Bronchial epithelial cell (primary cell): ENCODE data around the gene BICDL1. TPM values are rescaled to one million over a fixed set of nuclear protein-coding genes. Genes with fewer than 3 reads are reported as not detected.

Experiments
- DNase-seq: peaks from one replicate; pipeline ENCODE4 v3.0.0-alpha.2; 2010; ENCODE audit warnings: low read depth
- FAIRE-seq: peaks from 2 replicates; lab custom pipeline; 2011; peaks lifted over from hg19 to GRCh38; lab: Jason Lieb, UNC
- H3K27me3 ChIP-seq: 2 replicates; pipeline ENCODE4 v1.5.1; 2011; ENCODE audit warnings: low read length; ENCODE audit not compliant: control insufficient read depth, insufficient read depth
- H3K36me3 ChIP-seq: 2 replicates; pipeline ENCODE4 v1.5.1; 2011; ENCODE audit warnings: low read length; ENCODE audit not compliant: control insufficient read depth, insufficient read depth
- H3K4me3 ChIP-seq: 2 replicates; pipeline ENCODE4 v1.5.1; 2011; ENCODE audit warnings: mild to moderate bottlenecking, low read depth, low read length, control low read depth
- total RNA-seq: library from RNA; depleted of rRNA; stranded (reverse); fragments of >200 nt; gene quantifications from 2 replicates; pipeline ENCODE4 v1.2.1, GENCODE V29; 2014
- TF ChIP-seq, protein P1 (sequence below): IDR thresholded peaks from 2 replicates; pipeline ENCODE4 v1.5.1; 2011; ENCODE audit warnings: mild to moderate bottlenecking, moderate library complexity, low read length, control low read depth, inconsistent platforms; ENCODE audit not compliant: insufficient read depth, severe bottlenecking

Gene BICDL1, protein sequence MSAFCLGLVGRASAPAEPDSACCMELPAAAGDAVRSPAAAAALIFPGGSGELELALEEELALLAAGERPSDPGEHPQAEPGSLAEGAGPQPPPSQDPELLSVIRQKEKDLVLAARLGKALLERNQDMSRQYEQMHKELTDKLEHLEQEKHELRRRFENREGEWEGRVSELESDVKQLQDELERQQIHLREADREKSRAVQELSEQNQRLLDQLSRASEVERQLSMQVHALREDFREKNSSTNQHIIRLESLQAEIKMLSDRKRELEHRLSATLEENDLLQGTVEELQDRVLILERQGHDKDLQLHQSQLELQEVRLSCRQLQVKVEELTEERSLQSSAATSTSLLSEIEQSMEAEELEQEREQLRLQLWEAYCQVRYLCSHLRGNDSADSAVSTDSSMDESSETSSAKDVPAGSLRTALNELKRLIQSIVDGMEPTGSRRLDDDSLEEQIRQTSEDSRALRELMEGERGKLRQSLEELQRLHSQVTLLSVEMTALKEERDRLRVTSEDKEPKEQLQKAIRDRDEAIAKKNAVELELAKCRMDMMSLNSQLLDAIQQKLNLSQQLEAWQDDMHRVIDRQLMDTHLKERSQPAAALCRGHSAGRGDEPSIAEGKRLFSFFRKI
- total RNA-seq = 10.8 and 30.7 TPM in 2 replicates

GRCh38 chr12:119988472-119989360 lies at the start of gene BICDL1:
BICDL1 (plus strand) TSS chr12:119989236; CDS start chr12:119989869, 633 bp downstream.
- DNase-seq (peak; percentile 91), FAIRE-seq (no peak)
- TF ChIP-seq, protein P1, sequence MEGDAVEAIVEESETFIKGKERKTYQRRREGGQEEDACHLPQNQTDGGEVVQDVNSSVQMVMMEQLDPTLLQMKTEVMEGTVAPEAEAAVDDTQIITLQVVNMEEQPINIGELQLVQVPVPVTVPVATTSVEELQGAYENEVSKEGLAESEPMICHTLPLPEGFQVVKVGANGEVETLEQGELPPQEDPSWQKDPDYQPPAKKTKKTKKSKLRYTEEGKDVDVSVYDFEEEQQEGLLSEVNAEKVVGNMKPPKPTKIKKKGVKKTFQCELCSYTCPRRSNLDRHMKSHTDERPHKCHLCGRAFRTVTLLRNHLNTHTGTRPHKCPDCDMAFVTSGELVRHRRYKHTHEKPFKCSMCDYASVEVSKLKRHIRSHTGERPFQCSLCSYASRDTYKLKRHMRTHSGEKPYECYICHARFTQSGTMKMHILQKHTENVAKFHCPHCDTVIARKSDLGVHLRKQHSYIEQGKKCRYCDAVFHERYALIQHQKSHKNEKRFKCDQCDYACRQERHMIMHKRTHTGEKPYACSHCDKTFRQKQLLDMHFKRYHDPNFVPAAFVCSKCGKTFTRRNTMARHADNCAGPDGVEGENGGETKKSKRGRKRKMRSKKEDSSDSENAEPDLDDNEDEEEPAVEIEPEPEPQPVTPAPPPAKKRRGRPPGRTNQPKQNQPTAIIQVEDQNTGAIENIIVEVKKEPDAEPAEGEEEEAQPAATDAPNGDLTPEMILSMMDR = peak; percentile 39
- H3K27me3 ChIP-seq = no peaks in the 10 kb centered on the region
- no peaks in the 10 kb centered on the region for H3K36me3 ChIP-seq
- H3K4me3 ChIP-seq = peak within 1 kb of the TSS; percentile 58

DNA sequence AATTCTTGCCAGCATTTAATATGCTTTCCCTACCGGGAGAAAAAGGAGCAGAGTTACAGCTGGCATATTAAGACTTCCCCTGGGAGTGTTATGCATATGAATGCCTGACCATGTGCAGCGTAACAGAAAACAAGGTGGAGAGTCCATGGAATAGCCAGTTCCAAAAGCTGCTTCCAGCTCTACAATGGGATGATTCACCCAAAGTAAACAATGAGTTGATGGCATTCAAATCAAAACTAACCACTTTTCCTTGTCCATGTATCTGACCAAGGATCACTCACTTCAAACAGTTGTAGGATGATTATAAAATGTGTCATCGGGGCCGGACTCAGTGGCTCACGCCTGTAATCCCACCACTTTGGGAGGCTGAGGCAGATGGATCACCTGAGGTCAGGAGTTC lies 48.1 kb upstream of the BICDL1 start:
- TF ChIP-seq, protein P1 = no peak
- Histone ChIP-seq H3K36me3 (no peaks in the 10 kb centered on the region), H3K27me3 (no peaks in the 10 kb centered on the region), H3K4me3 (no peak overlapping the region)
- DNase-seq = peak; percentile 97
- FAIRE-seq = no peak

DNA sequence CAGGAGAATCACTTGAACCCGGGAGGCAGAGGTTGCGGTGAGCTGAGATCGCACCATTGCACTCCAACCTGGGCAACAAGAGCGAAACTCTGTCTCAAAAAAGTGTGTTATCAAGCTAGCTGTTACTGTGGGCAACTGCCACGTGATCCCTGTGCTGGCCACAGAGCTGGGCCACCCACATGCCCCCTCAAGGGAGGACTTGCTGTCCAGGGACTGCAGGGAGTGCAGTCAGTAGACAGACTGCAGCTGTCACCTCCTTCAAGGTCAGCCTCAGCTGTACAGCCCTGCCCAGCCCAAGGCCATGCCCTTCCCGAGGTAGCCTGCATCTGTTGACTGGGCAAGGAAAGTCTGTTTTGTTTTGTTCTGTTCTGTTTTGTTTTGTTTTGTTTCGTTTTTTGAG lies 46.6 kb upstream of the BICDL1 start:
- no peak overlapping the region for H3K4me3 ChIP-seq
- no peaks in the 10 kb centered on the region for H3K36me3 ChIP-seq
- no peak for FAIRE-seq
- H3K27me3 ChIP-seq = no peaks in the 10 kb centered on the region
- DNase-seq = no peak
- TF ChIP-seq, protein P1 = no peak

GRCh38 chr12:119946213-119946612 lies 42.8 kb upstream of the BICDL1 start:
- TF ChIP-seq, protein P1 = no peak
- H3K27me3 ChIP-seq = no peaks in the 10 kb centered on the region
- FAIRE-seq = no peak
- no peak for DNase-seq
- no peak overlapping the region for H3K4me3 ChIP-seq
- no peaks in the 10 kb centered on the region for H3K36me3 ChIP-seq

GRCh38 chr12:119949145-119949544 lies 39.9 kb upstream of the BICDL1 start:
- Histone ChIP-seq H3K36me3 (no peaks in the 10 kb centered on the region), H3K27me3 (no peaks in the 10 kb centered on the region), H3K4me3 (no peak overlapping the region)
- FAIRE-seq (no peak), DNase-seq (no peak)
- TF ChIP-seq, protein P1 = no peak
